ENCODE results near the gene TCP11L1. TPM values are rescaled to one million over a fixed set of nuclear protein-coding genes. Genes with fewer than 3 reads are reported as not detected.

Gene TCP11L1
- total RNA-seq, 2 experiments from 2014 or later: 10.0 to 11.4 TPM

DNA sequence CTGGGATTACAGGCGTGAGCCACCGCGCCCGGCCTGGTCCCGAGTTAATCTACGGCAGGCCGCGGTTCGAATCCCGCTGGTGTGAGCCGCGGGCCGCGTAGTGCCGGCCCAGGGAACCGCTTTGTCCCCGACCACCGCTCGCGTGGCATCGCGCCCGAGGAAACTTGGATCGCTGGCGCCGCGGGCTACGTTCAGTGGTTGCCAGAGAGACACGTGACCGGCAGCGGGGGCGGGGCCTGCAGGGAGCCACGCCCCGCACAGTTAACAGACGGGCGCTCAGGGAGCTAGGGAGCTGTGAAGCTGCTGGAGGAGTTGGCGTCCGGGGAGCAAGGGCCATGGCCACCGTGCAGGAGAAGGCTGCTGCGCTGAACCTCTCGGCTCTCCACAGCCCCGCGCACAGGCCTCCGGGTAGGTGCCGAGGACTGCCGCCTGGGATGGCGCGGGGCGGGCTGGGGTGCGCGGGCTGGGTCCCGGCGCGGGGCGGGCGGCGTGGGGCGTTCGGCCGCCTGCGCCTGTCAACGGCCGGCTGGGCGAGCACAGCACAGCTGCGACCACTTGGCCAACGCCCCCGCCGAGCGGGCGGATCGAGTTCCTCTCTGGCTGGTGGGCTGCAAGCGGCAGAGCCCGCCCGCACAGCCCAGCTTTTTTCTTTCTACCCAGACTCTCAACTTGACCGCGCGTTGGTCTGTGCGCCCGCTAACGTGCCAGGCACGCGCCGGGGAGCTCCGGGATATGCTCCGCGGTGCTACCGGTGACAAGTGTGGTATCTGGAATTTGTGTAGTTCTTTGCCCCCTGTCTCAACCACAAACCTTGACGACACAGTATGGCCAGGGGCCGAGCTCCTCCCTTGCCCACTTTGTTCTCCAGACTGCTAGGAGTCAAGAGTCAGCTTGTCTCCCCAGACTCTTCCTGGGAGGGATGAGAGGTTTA, 23.5 kb upstream of the TCP11L1 start, which contains the start of gene DEPDC7:
Gene DEPDC7 (plus strand): TSS at position 258 of the 931 bp plus-strand sequence. CDS start 78 bp downstream, at position 336.
- Mint-ChIP-seq H3K27ac (no peak within 1 kb of the TSS), H3K27me3 (peaks cover 29% of the 10 kb centered on the region), H3K4me1 (ENCODE audit: low read depth) (peaks cover 33% of the 10 kb centered on the region), H3K36me3 (no peaks in the 10 kb centered on the region), H3K4me3 (peak within 1 kb of the TSS; percentile 75), H3K9me3 (no peaks in the 10 kb centered on the region)
- CTCF ChIA-PET: interaction anchor here (0.7 to 1.8 kb wide), 2 partner anchors 49 to 50 kb away, joined by 3 to 4 read pairs; no protein-coding TSS in a partner anchor
- DNase-seq: peak; percentile 83
- POLR2A ChIA-PET: interaction anchor here (1.8 kb wide), 1 partner anchor 24 kb away, joined by 13 read pairs; the partner anchor contains the start of gene TCP11L1
- intact Hi-C loops (cut with micrococcal nuclease): loop anchor here (10.0 kb wide), 2 partner anchors 149 to 879 kb away; partner anchors contain the start of genes CSTF3 and LMO2

DNA sequence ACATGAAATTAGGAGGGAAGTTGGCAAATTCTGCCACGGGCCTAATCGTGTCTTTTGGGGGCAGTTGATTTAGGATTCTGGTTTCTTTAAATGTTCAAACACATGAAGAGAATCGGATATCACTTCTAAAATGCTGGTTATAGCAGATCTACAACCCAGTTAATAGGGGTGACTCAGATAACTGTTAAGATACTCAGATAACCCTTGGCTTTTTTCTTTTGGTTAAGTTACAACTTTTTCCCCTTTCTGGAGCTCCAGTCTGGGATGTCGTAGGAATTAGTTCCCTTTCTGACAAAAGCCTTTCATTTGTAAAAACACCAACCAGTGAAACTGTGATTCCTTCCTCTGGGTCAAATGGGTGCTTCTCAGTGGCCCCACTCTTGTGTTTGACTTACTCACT, 22.7 kb upstream of the TCP11L1 start:
- peaks cover 31% of the 10 kb centered on the region for H3K27me3 Mint-ChIP-seq
- no peaks in the 10 kb centered on the region for H3K9me3 Mint-ChIP-seq
- H3K36me3 Mint-ChIP-seq: no peaks in the 10 kb centered on the region
- no peak for DNase-seq
- POLR2A ChIA-PET: interaction anchor here (0.6 to 1.8 kb wide), 2 partner anchors 23 to 52 kb away, joined by 3 to 13 read pairs; partner anchors contain the start of gene TCP11L1
- intact Hi-C loops (cut with micrococcal nuclease): loop anchor here (10.0 kb wide), 2 partner anchors 148 to 878 kb away; partner anchors contain the start of genes CSTF3 and LMO2
- peak overlapping the region; percentile 55 for H3K4me3 Mint-ChIP-seq
- CTCF ChIA-PET: interaction anchor here (1.8 kb wide), 1 partner anchor 49 kb away, joined by 4 read pairs; no protein-coding TSS in a partner anchor
- H3K4me1 Mint-ChIP-seq (ENCODE audit: low read depth): peaks cover 30% of the 10 kb centered on the region
- H3K27ac Mint-ChIP-seq: no peak overlapping the region

DNA sequence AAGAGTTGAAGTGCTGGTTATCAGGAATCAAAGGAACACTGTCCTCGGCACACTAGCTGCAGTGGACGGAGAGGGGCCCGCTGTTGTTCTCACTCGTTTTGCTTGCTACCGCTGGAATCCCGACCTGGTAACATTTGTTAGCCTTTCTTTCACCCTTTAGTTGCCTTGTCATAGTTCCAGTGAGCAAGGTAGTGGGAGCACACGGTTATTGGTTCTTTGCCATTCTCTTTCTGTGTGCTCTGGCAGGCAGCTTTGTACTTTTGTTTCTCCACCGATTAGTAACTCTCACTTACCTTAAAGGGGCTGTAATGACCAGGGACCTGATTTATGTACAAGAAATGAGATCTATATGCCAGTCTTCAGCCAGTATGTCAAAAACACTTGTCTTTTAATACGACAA, 21.9 kb upstream of the TCP11L1 start:
- intact Hi-C loops (cut with micrococcal nuclease): loop anchor here (10.0 kb wide), 2 partner anchors 147 to 877 kb away; partner anchors contain the start of genes CSTF3 and LMO2
- DNase-seq: no peak
- Mint-ChIP-seq H3K27ac (no peak overlapping the region), H3K4me1 (ENCODE audit: low read depth) (peaks cover 28% of the 10 kb centered on the region), H3K9me3 (no peaks in the 10 kb centered on the region), H3K4me3 (no peak overlapping the region), H3K36me3 (no peaks in the 10 kb centered on the region), H3K27me3 (peaks cover 34% of the 10 kb centered on the region)
- ChIA-PET POLR2A (no interaction called here), CTCF (no interaction called here)

DNA sequence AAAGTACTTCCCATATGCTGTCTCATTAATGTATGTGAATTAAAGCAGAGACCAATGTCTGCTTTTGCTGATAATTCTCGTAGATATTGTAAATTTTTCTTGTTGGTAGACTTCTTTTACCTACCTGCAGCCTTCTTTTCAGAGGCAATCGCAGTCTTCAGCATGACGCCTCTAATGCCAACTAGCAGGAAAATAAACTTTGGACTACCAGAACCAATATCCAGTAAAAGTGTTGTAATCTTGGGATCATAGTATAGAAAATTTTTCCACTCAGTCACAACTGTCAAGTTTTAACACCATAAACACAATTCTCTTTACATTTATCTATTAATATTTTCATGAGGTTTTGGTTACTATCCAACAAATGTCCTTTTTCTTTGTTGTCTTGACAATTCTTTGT, 21.4 kb upstream of the TCP11L1 start:
- DNase-seq: no peak
- ChIA-PET POLR2A (no interaction called here), CTCF (no interaction called here)
- Mint-ChIP-seq H3K9me3 (no peaks in the 10 kb centered on the region), H3K4me1 (ENCODE audit: low read depth) (peaks cover 25% of the 10 kb centered on the region), H3K27ac (no peak overlapping the region), H3K27me3 (peaks cover 34% of the 10 kb centered on the region), H3K4me3 (no peak overlapping the region), H3K36me3 (no peaks in the 10 kb centered on the region)
- intact Hi-C loops (cut with micrococcal nuclease): loop anchor here (10.0 kb wide), 2 partner anchors 147 to 877 kb away; partner anchors contain the start of genes CSTF3 and LMO2

DNA sequence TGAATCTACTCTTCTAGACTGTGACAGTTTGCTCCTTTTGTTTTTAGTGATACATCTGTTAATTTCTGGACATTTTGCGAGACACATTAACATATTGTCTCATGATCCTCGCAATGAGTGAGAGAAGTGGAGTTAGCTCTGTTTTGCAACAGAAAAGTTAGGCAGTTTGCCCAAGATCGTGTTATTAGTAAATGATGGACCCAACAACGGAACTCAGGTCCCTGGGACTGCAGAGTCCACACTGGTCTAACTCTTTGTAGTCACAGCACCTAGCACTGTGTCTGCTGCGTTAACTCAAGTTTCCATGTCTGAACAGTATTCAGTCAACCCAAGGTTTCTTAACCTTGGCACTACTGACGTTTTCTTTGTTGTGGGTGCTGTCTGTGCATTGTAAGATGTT, 20.5 kb upstream of the TCP11L1 start:
- peaks cover 33% of the 10 kb centered on the region for H3K27me3 Mint-ChIP-seq
- H3K36me3 Mint-ChIP-seq: no peaks in the 10 kb centered on the region
- no peak for DNase-seq
- H3K9me3 Mint-ChIP-seq: no peaks in the 10 kb centered on the region
- peaks cover 25% of the 10 kb centered on the region for H3K4me1 Mint-ChIP-seq (ENCODE audit: low read depth)
- intact Hi-C loops (cut with micrococcal nuclease): loop anchor here (10.0 kb wide), 2 partner anchors 146 to 876 kb away; partner anchors contain the start of genes CSTF3 and LMO2
- POLR2A ChIA-PET: no interaction called here
- H3K4me3 Mint-ChIP-seq: no peak overlapping the region
- H3K27ac Mint-ChIP-seq: no peak overlapping the region
- CTCF ChIA-PET: no interaction called here

DNA sequence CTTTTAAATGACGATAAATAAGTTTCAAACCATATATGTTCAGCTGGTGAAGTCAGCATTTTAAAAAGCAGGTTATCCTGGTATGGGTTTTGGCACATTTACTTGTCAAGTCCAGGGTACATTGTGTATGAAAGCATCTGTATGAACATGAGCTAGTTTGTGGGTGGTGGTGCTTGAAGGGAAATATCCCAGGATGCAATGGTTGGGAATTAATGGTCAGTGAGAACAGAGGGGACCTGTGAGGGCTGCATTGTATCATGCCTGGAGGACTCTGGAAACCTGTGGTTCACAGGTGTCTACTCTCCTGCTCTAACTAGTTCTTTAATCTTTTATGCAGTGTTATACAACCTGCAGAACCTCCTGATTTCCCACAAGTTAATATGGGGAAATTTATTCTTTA, 17.9 kb upstream of the TCP11L1 start:
- Mint-ChIP-seq H3K4me3 (no peak overlapping the region), H3K36me3 (no peaks in the 10 kb centered on the region), H3K9me3 (no peaks in the 10 kb centered on the region), H3K27ac (no peak overlapping the region), H3K27me3 (peaks cover 26% of the 10 kb centered on the region), H3K4me1 (ENCODE audit: low read depth) (peaks cover 12% of the 10 kb centered on the region)
- POLR2A ChIA-PET: interaction anchor here (1.2 to 1.4 kb wide), 2 partner anchors 18 to 129 kb away, joined by 3 to 4 read pairs; partner anchors contain the start of genes QSER1 and TCP11L1
- intact Hi-C loops (cut with micrococcal nuclease): no loop called here
- CTCF ChIA-PET: interaction anchor here (2.9 kb wide), 1 partner anchor 44 kb away, joined by 8 read pairs; no protein-coding TSS in a partner anchor
- DNase-seq: no peak

DNA sequence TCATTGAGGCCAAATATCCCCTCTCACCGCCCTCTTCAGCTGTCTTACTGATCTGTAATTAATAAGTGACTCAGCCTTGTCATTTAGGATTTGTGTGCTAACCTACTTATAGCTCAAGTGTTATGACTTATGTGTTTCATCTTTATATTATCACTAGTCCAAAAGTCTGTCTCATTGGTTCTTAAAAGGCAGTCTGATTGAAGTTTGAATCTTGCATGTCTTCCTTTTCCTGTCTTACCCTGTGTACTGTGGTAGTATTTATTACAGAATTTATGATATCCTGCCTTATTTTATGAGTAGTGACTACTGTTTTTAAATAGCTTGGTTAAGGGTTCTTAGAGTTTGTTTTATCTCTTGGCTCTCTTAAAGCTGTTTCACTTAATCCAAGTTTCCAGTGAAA, 17.4 kb upstream of the TCP11L1 start:
- intact Hi-C loops (cut with micrococcal nuclease): no loop called here
- Mint-ChIP-seq H3K4me1 (ENCODE audit: low read depth) (peaks cover 8% of the 10 kb centered on the region), H3K4me3 (no peak overlapping the region), H3K9me3 (no peaks in the 10 kb centered on the region), H3K36me3 (no peaks in the 10 kb centered on the region), H3K27ac (no peak overlapping the region), H3K27me3 (peaks cover 24% of the 10 kb centered on the region)
- ChIA-PET POLR2A (interaction anchor here (1.2 to 1.4 kb wide), 2 partner anchors 17 to 130 kb away, joined by 3 to 4 read pairs; partner anchors contain the start of genes QSER1 and TCP11L1), CTCF (interaction anchor here (0.9 to 2.9 kb wide), 2 partner anchors 9 to 44 kb away, joined by 4 to 8 read pairs; no protein-coding TSS in a partner anchor)
- DNase-seq: no peak

DNA sequence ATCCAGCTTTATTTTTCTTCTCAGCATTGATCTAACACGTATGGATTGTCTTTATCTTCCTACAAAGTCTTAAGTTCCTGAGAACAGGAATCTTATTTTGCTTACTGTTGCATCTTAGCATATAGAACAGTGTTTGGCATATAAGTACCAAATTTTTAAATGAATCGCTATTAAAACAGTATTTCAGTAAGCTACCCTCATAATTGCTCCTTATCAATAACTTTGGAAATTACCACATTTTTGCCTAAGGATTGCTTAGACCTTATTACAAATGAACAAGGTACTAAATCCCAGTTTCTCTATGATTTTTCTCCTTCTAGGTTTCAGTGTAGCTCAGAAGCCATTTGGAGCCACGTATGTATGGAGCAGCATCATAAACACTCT, 14.0 kb upstream of the TCP11L1 start:
- Mint-ChIP-seq H3K27me3 (peaks cover 10% of the 10 kb centered on the region), H3K9me3 (no peaks in the 10 kb centered on the region), H3K36me3 (no peaks in the 10 kb centered on the region), H3K27ac (no peak overlapping the region), H3K4me1 (ENCODE audit: low read depth) (peaks cover 7% of the 10 kb centered on the region), H3K4me3 (no peak overlapping the region)
- ChIA-PET POLR2A (interaction anchor here (0.8 kb wide), 1 partner anchor 8 kb away, joined by 3 read pairs; no protein-coding TSS in a partner anchor), CTCF (interaction anchor here (1.0 kb wide), 1 partner anchor 40 kb away, joined by 3 read pairs; no protein-coding TSS in a partner anchor)
- DNase-seq: no peak
- intact Hi-C loops (cut with micrococcal nuclease): no loop called here

DNA sequence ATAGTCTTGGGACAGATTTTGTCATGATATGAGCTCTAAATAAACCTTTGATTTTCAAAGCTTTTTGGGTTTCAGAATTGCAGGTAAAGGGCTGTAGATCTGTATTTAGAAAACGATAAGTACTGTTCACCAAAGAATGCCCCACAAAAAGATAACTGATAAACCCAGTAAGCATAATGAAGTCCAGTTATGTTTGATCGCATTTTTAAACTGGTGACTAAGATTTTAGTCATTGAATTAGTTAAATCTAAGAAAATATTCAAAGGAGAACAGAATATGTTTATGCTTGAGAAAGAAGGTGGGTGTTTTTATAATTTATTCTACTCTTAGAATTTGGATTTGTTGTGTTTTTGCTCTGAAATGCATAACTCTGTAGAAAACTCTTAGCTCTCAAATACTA, 12.1 kb upstream of the TCP11L1 start:
- Mint-ChIP-seq H3K4me1 (ENCODE audit: low read depth) (no peaks in the 10 kb centered on the region), H3K27ac (no peak overlapping the region), H3K36me3 (no peaks in the 10 kb centered on the region), H3K27me3 (peaks cover 7% of the 10 kb centered on the region), H3K9me3 (no peaks in the 10 kb centered on the region), H3K4me3 (no peak overlapping the region)
- ChIA-PET POLR2A (no interaction called here), CTCF (interaction anchor here (1.0 to 1.6 kb wide), 2 partner anchors 16 to 38 kb away, joined by 4 to 6 read pairs; no protein-coding TSS in a partner anchor)
- intact Hi-C loops (cut with micrococcal nuclease): no loop called here
- no peak for DNase-seq

DNA sequence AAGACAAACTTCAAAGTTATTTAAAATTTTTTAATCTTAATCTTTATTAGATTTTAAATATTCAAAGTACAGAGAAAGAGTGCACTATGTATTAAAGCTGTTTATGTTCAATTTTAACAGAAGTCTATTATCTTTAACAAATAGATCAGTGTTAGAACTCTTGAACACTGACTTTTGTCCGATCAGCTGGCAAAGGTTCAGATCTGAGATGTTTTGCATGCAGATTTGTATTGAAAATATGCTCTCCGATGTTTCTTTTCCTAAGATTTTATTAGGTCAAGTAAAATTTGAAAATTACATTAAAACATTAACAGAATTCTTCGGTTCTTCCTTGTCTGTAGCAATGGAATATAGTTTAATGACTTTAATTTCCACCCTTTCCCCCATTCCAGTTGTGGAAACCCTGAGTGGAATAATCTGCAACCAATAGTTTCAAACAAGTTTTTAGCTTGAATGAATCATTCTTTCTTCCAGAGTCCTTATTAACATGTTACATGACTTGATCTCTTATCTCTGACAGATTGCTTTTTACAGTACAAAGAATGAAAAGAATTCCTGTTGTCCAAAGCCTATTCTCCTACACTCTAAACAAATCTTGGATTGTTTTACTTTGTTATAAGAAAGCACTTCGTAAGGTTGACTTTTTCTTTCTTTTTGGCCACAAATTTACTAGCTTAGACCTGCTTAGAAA, 11.4 kb upstream of the TCP11L1 start:
- H3K27me3 Mint-ChIP-seq: peaks cover 12% of the 10 kb centered on the region
- intact Hi-C loops (cut with micrococcal nuclease): no loop called here
- ChIA-PET POLR2A (no interaction called here), CTCF (interaction anchor here (1.6 kb wide), 1 partner anchor 38 kb away, joined by 6 read pairs; no protein-coding TSS in a partner anchor)
- DNase-seq: no peak
- no peaks in the 10 kb centered on the region for H3K9me3 Mint-ChIP-seq
- no peak overlapping the region for H3K4me3 Mint-ChIP-seq
- H3K4me1 Mint-ChIP-seq (ENCODE audit: low read depth): no peaks in the 10 kb centered on the region
- no peak overlapping the region for H3K27ac Mint-ChIP-seq
- peaks cover 2% of the 10 kb centered on the region for H3K36me3 Mint-ChIP-seq

DNA sequence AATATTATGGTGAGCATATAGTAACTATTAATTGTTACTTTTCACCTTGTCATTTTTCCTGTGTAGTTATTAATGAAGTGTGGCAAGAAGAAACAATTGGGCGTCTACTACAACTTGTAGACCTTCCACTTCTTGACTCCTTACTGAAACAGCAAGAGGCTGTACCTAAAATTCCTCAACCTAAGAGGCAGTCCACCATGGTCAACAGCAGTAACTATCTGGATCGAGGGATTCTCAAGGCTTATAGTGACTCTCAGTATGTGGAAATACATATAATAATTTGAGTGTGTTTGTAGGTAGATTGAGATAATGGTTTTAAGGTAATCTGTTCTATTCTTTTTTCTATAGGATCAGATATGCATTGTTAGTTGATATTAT, 10.8 kb upstream of the TCP11L1 start:
- Mint-ChIP-seq H3K9me3 (no peaks in the 10 kb centered on the region), H3K4me1 (ENCODE audit: low read depth) (no peaks in the 10 kb centered on the region), H3K27ac (no peak overlapping the region), H3K36me3 (peaks cover 2% of the 10 kb centered on the region), H3K4me3 (no peak overlapping the region), H3K27me3 (peaks cover 12% of the 10 kb centered on the region)
- DNase-seq: no peak
- intact Hi-C loops (cut with micrococcal nuclease): no loop called here
- POLR2A ChIA-PET: no interaction called here
- CTCF ChIA-PET: interaction anchor here (0.7 kb wide), 2 partner anchors 11 to 34 kb away, joined by 3 read pairs; partner anchors contain the start of gene TCP11L1

Data from activated CD4-positive, alpha-beta memory T cell treated with anti-CD3 and anti-CD28 coated beads for 36 hours (primary cell).